ENCODE measurements around the gene ERCC1.

ERCC1 gene

DNA sequence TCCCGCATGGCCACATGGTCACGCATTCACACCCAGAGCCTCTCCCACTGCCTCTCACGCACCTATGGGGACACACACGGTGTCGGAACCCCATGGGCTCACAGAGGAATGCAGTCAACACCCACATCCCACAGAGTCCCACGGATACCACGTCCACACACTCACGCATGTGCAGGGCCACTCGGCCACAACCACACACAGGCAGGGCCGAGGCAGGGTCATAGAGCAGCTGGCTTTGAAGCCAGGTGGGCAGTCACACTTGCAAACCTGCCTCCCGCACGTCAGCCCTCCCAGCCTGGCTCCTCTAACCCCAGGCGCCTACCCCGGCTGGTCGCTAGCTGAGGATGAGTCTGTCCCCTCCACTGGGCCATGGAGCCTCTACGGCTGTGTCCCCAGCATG is 61.4 kb downstream of the ERCC1 start:
- no peak overlapping the region for H3K4me2 ChIP-seq (ENCODE audit: low read depth, low read length, poor library complexity, severe bottlenecking)
- no peaks in the 10 kb centered on the region for H3K36me3 ChIP-seq (ENCODE audit: low read length)
- no peak overlapping the region for H3K4me3 ChIP-seq (ENCODE audit: insufficient read depth, low read length, poor library complexity, severe bottlenecking)
- no peaks in the 10 kb centered on the region for H3F3A ChIP-seq (ENCODE audit: insufficient read depth)
- no peak overlapping the region for H3K27ac ChIP-seq (ENCODE audit: low read depth, low read length)
- no peaks in the 10 kb centered on the region for H4K20me1 ChIP-seq (ENCODE audit: low read depth, low read length)
- no peak overlapping the region for H2AFZ ChIP-seq (ENCODE audit: low read depth, low read length, severe bottlenecking)
- no peaks in the 10 kb centered on the region for H3K9me3 ChIP-seq (ENCODE audit: insufficient read depth, low read length)
- H3K79me2 ChIP-seq (ENCODE audit: insufficient read depth, low read length): no peaks in the 10 kb centered on the region
- no peak overlapping the region for H3K9ac ChIP-seq (ENCODE audit: low read length)
- H3K9me2 ChIP-seq (replicated peaks; ENCODE audit: insufficient read depth, low read length): no peaks in the 10 kb centered on the region
- TF ChIP-seq, protein P1, sequence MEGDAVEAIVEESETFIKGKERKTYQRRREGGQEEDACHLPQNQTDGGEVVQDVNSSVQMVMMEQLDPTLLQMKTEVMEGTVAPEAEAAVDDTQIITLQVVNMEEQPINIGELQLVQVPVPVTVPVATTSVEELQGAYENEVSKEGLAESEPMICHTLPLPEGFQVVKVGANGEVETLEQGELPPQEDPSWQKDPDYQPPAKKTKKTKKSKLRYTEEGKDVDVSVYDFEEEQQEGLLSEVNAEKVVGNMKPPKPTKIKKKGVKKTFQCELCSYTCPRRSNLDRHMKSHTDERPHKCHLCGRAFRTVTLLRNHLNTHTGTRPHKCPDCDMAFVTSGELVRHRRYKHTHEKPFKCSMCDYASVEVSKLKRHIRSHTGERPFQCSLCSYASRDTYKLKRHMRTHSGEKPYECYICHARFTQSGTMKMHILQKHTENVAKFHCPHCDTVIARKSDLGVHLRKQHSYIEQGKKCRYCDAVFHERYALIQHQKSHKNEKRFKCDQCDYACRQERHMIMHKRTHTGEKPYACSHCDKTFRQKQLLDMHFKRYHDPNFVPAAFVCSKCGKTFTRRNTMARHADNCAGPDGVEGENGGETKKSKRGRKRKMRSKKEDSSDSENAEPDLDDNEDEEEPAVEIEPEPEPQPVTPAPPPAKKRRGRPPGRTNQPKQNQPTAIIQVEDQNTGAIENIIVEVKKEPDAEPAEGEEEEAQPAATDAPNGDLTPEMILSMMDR (IDR thresholded peaks at IDR 0.05; ENCODE audit: insufficient read depth, low read length, poor library complexity, severe bottlenecking): no peak
- no peak for TF ChIP-seq EZH2phosphoT487 (conservative IDR thresholded peaks at IDR 0.05; ENCODE audit: low read length)
- H3K27me3 ChIP-seq (ENCODE audit: low read length): no peaks in the 10 kb centered on the region

DNA sequence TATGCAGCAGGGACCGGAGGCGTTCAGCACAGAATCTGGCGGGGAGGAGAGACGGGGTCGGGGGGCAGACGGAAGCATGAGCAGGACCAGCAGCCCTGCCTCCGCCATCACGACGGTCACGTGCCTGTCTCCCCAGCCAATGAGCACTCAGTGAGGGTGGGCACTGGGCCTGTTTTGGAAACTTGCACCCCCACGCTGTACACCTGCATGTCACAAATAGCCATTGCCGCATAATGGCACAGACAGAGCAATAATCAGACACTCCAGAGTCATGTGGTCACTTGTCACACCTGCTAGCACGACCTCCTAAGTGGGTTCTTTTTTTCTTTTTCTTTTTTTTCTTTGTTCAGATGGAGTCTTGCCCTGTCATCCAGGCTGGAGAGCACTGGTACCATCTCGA is 62.1 kb downstream of the ERCC1 start:
- no peak overlapping the region for H3K27ac ChIP-seq (ENCODE audit: low read depth, low read length)
- no peak overlapping the region for H3K4me3 ChIP-seq (ENCODE audit: insufficient read depth, low read length, poor library complexity, severe bottlenecking)
- no peaks in the 10 kb centered on the region for H3K9me2 ChIP-seq (replicated peaks; ENCODE audit: insufficient read depth, low read length)
- no peaks in the 10 kb centered on the region for H3K27me3 ChIP-seq (ENCODE audit: low read length)
- H3F3A ChIP-seq (ENCODE audit: insufficient read depth): no peaks in the 10 kb centered on the region
- no peaks in the 10 kb centered on the region for H3K9me3 ChIP-seq (ENCODE audit: insufficient read depth, low read length)
- TF ChIP-seq EZH2phosphoT487 (conservative IDR thresholded peaks at IDR 0.05; ENCODE audit: low read length): no peak
- TF ChIP-seq, protein P1 (IDR thresholded peaks at IDR 0.05; ENCODE audit: insufficient read depth, low read length, poor library complexity, severe bottlenecking): no peak
- no peak overlapping the region for H2AFZ ChIP-seq (ENCODE audit: low read depth, low read length, severe bottlenecking)
- no peak overlapping the region for H3K9ac ChIP-seq (ENCODE audit: low read length)
- no peaks in the 10 kb centered on the region for H3K36me3 ChIP-seq (ENCODE audit: low read length)
- no peaks in the 10 kb centered on the region for H3K79me2 ChIP-seq (ENCODE audit: insufficient read depth, low read length)
- no peaks in the 10 kb centered on the region for H4K20me1 ChIP-seq (ENCODE audit: low read depth, low read length)
- H3K4me2 ChIP-seq (ENCODE audit: low read depth, low read length, poor library complexity, severe bottlenecking): no peak overlapping the region

DNA sequence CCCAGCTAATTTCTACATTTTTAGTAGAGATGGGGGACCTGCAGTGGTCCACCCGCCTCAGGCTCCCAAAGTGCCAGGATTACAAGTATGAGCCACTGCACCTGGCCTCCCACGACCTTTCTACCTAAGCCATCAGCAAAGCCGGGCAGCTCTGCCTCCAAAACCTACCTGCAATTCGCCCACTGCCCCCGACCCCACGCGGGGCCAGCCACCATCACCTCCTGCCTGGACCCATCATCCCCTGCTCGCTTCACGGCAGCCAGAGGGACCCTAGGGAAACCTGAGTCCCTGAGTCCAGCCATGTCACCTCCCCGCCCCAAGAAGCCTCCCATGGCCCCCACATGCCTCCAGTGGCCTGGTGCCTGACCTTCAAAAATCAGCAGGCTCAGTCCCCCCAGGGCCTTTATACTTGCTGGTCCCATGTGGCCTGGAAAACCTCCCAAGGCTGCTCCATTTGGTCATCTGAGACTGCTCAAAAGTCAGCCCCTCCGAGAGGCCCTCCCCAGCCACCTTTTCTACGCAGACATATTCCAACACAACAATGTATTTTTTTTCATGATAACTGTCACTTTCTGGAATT is 65.4 kb downstream of the ERCC1 start:
- TF ChIP-seq, protein P1 (IDR thresholded peaks at IDR 0.05; ENCODE audit: insufficient read depth, low read length, poor library complexity, severe bottlenecking): no peak
- TF ChIP-seq EZH2phosphoT487 (conservative IDR thresholded peaks at IDR 0.05; ENCODE audit: low read length): no peak
- Histone ChIP-seq H3K4me2 (ENCODE audit: low read depth, low read length, poor library complexity, severe bottlenecking) (no peak overlapping the region), H3K9ac (ENCODE audit: low read length) (no peak overlapping the region), H3K9me2 (replicated peaks; ENCODE audit: insufficient read depth, low read length) (no peaks in the 10 kb centered on the region), H2AFZ (ENCODE audit: low read depth, low read length, severe bottlenecking) (no peak overlapping the region), H3K27ac (ENCODE audit: low read depth, low read length) (no peak overlapping the region), H3K79me2 (ENCODE audit: insufficient read depth, low read length) (no peaks in the 10 kb centered on the region), H3K9me3 (ENCODE audit: insufficient read depth, low read length) (no peaks in the 10 kb centered on the region), H3K27me3 (ENCODE audit: low read length) (no peaks in the 10 kb centered on the region), H4K20me1 (ENCODE audit: low read depth, low read length) (no peaks in the 10 kb centered on the region), H3K36me3 (ENCODE audit: low read length) (no peaks in the 10 kb centered on the region), H3K4me3 (ENCODE audit: insufficient read depth, low read length, poor library complexity, severe bottlenecking) (no peak overlapping the region), H3F3A (ENCODE audit: insufficient read depth) (no peaks in the 10 kb centered on the region)
